ENCODE measurements around the gene RAB9A.

RAB9A gene

GRCh38 chrX:13697976-13698375 lies 9.0 kb downstream of the RAB9A start:
- TF ChIP-seq CTCF (IDR thresholded peaks at IDR 0.05; ENCODE audit: low read depth, low read length), result no peak
- Histone ChIP-seq H3K27me3 (ENCODE audit: insufficient read depth, low read depth, severe bottlenecking) (no peaks in the 10 kb centered on the region), H3K27ac (no peak overlapping the region), H3K36me3 (no peaks in the 10 kb centered on the region; the same call in 1 of the 2 replicates), H3K4me3 (ENCODE audit: low read depth, low read length) (no peak overlapping the region), H3K9me3 (ENCODE audit: severe bottlenecking) (no peaks in the 10 kb centered on the region)
- DNase-seq, result no peak

- H3K36me3 ChIP-seq, result no peaks in the 10 kb centered on the region; the same call in 1 of the 2 replicates
- no peak overlapping the region for H3K27ac ChIP-seq
- no peaks in the 10 kb centered on the region for H3K27me3 ChIP-seq (ENCODE audit: insufficient read depth, low read depth, severe bottlenecking)
- no peak overlapping the region for H3K4me3 ChIP-seq (ENCODE audit: low read depth, low read length)
- no peak for DNase-seq
- TF ChIP-seq CTCF (IDR thresholded peaks at IDR 0.05; ENCODE audit: low read depth, low read length), result no peak
- H3K9me3 ChIP-seq (ENCODE audit: severe bottlenecking), result no peaks in the 10 kb centered on the region
These were observed 9.5 kb downstream of the RAB9A start for GRCh38 chrX:13698432-13698831.

GRCh38 chrX:13699183-13699826 lies 10.4 kb downstream of the RAB9A start:
- no peak overlapping the region for H3K4me3 ChIP-seq (ENCODE audit: low read depth, low read length)
- DNase-seq, result no peak

GRCh38 chrX:13700380-13700779 lies 11.5 kb downstream of the RAB9A start:
- Histone ChIP-seq H3K4me3 (ENCODE audit: low read depth, low read length) (no peak overlapping the region), H3K36me3 (peaks cover 3% of the 10 kb centered on the region; the same call in 1 of the 2 replicates), H3K27me3 (ENCODE audit: insufficient read depth, low read depth, severe bottlenecking) (no peaks in the 10 kb centered on the region), H3K27ac (no peak overlapping the region), H3K9me3 (ENCODE audit: severe bottlenecking) (no peaks in the 10 kb centered on the region)
- no peak for TF ChIP-seq CTCF (IDR thresholded peaks at IDR 0.05; ENCODE audit: low read depth, low read length)
- DNase-seq, result no peak

More at GRCh38 chrX:13699183-13699826, 10.4 kb downstream of the RAB9A start:
- no peaks in the 10 kb centered on the region; the same call in 1 of the 2 replicates for H3K36me3 ChIP-seq
- H3K27me3 ChIP-seq (ENCODE audit: insufficient read depth, low read depth, severe bottlenecking), result no peaks in the 10 kb centered on the region
- no peak overlapping the region for H3K27ac ChIP-seq
- TF ChIP-seq CTCF (IDR thresholded peaks at IDR 0.05; ENCODE audit: low read depth, low read length), result no peak
- H3K9me3 ChIP-seq (ENCODE audit: severe bottlenecking), result no peaks in the 10 kb centered on the region

GRCh38 chrX:13702111-13702789 lies 13.3 kb downstream of the RAB9A start:
- no peaks in the 10 kb centered on the region for H3K27me3 ChIP-seq (ENCODE audit: insufficient read depth, low read depth, severe bottlenecking)
- peaks cover 3% of the 10 kb centered on the region; the same call in 1 of the 2 replicates for H3K36me3 ChIP-seq
- no peak for DNase-seq
- H3K9me3 ChIP-seq (ENCODE audit: severe bottlenecking), result no peaks in the 10 kb centered on the region
- no peak overlapping the region for H3K27ac ChIP-seq
- TF ChIP-seq CTCF (IDR thresholded peaks at IDR 0.05; ENCODE audit: low read depth, low read length), result no peak
- H3K4me3 ChIP-seq (ENCODE audit: low read depth, low read length), result no peak overlapping the region
